Dendritic cell treated with granulocyte-macrophage colony-stimulating factor and Interleukin-4, amounts not matched to agents 40 ng/mL and 50 ng/mL, for 4 days (primary cell): ENCODE data around the gene RHAG.
"Not testable (repeated sequence)": the region's sequence is repeated elsewhere in the genome, so short reads cannot be mapped to it uniquely, and the experiment has no call there.

Source experiments
- H3K27ac Mint-ChIP-seq: one replicate; pipeline ENCODE4 v1.8.0; 2022; ENCODE audit warnings: mild to moderate bottlenecking, mixed read lengths
- H3K27me3 Mint-ChIP-seq: one replicate; pipeline ENCODE4 v1.8.0; 2022; ENCODE audit warnings: mild to moderate bottlenecking, mixed read lengths
- H3K36me3 Mint-ChIP-seq: one replicate; pipeline ENCODE4 v1.8.0; 2022; ENCODE audit warnings: low read depth, mixed read lengths
- H3K4me1 Mint-ChIP-seq: one replicate; pipeline ENCODE4 v1.8.0; 2022; ENCODE audit warnings: low read depth, mixed read lengths
- H3K4me3 Mint-ChIP-seq: one replicate; pipeline ENCODE4 v1.8.0; 2022; ENCODE audit warnings: mild to moderate bottlenecking, moderate library complexity, mixed read lengths
- H3K9me3 Mint-ChIP-seq: one replicate; pipeline ENCODE4 v1.8.0; 2022; ENCODE audit warnings: mixed read lengths
- intact Hi-C: fragments of 100-400 bp; cut with micrococcal nuclease; formaldehyde crosslinking; loops from one replicate; pipeline ENCODE4 v1.15.0; 2022

The RHAG gene

GRCh38 chr6:49648036-49648435, 11.4 kb upstream of the RHAG start:
- Mint-ChIP-seq H3K27me3 (no peaks in the 10 kb centered on the region), H3K4me1 (no peaks in the 10 kb centered on the region), H3K4me3 (no peak overlapping the region), H3K36me3 (no peaks in the 10 kb centered on the region), H3K27ac (no peak overlapping the region), H3K9me3 (no peaks in the 10 kb centered on the region)
- intact Hi-C loops: no loop called here

GRCh38 chr6:49647476-49647875, 10.8 kb upstream of the RHAG start:
- Mint-ChIP-seq H3K4me3 (no peak overlapping the region), H3K4me1 (no peaks in the 10 kb centered on the region), H3K27ac (no peak overlapping the region)

DNA sequence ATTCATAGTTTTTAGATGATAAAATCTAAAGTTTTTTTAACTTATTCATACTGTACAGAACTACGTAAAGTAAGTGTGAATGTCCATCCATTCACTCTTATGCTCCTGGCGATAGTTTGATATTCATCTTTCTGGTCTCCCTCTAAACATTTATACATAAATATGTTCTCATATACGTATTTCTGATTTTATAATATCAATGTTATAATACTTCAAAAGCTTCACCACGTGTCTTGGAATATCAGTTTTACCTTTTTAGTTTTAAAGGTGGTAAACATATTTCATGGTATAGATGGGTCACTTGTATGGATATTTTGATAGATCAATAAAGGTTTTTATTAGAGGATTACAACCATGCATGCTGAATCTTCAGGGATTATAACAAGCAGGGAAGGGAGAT, 10.3 kb upstream of the RHAG start:
- intact Hi-C loops: no loop called here
- Mint-ChIP-seq H3K4me1 (no peaks in the 10 kb centered on the region), H3K36me3 (no peaks in the 10 kb centered on the region), H3K27ac (no peak overlapping the region), H3K4me3 (no peak overlapping the region), H3K27me3 (no peaks in the 10 kb centered on the region), H3K9me3 (no peaks in the 10 kb centered on the region)

More at GRCh38 chr6:49647476-49647875, 10.8 kb upstream of the RHAG start:
- H3K36me3 Mint-ChIP-seq: no peaks in the 10 kb centered on the region
- H3K9me3 Mint-ChIP-seq: no peaks in the 10 kb centered on the region
- intact Hi-C loops: no loop called here
- no peaks in the 10 kb centered on the region for H3K27me3 Mint-ChIP-seq

- H3K27me3 Mint-ChIP-seq: no peaks in the 10 kb centered on the region
- H3K36me3 Mint-ChIP-seq: no peaks in the 10 kb centered on the region
- intact Hi-C loops: no loop called here
- no peaks in the 10 kb centered on the region for H3K4me1 Mint-ChIP-seq
- H3K27ac Mint-ChIP-seq: no peak overlapping the region
- H3K9me3 Mint-ChIP-seq: no peaks in the 10 kb centered on the region
- no peak overlapping the region for H3K4me3 Mint-ChIP-seq
Measured at GRCh38 chr6:49646130-49646824, 9.6 kb upstream of the RHAG start.

- no peaks in the 10 kb centered on the region for H3K4me1 Mint-ChIP-seq
- no peaks in the 10 kb centered on the region for H3K36me3 Mint-ChIP-seq
- no peaks in the 10 kb centered on the region for H3K9me3 Mint-ChIP-seq
- intact Hi-C loops: no loop called here
- no peak overlapping the region for H3K4me3 Mint-ChIP-seq
- no peaks in the 10 kb centered on the region for H3K27me3 Mint-ChIP-seq
- no peak overlapping the region for H3K27ac Mint-ChIP-seq
Measured at GRCh38 chr6:49645139-49645538, 8.5 kb upstream of the RHAG start.

DNA sequence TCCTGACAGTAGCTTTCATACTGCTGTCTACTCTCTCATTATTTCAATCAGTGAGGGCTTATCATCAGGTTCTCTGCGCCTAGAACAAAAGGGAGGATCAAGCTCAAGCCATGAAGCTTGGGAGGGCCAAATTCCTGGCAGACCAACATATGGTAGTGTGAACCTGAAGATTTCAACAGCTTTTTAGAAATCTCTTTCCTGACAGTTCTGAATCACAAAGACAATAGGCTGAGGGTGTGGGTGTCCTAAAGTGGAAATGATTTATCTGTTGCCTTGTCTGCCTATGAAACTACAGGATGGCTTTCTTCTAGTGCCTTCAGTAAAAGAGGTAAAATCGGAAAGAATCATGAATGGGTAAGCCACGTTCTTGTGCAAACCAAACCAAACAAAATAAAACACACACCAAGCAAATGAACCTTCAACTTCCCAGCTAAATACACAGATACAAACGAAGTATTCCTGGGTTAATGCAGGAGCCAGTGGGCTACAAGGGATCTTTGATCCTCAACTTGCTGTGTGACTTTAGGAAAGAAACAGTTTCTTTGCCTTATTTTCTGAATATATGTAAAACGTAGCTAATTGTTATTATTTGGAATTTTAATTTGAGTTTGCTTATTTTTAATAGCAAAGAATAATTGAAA, 2.7 kb upstream of the RHAG start:
- Mint-ChIP-seq H3K27me3 (no peaks in the 10 kb centered on the region), H3K36me3 (no peaks in the 10 kb centered on the region), H3K9me3 (no peaks in the 10 kb centered on the region), H3K4me3 (no peak overlapping the region), H3K4me1 (no peaks in the 10 kb centered on the region), H3K27ac (no peak overlapping the region)
- intact Hi-C loops: no loop called here

DNA sequence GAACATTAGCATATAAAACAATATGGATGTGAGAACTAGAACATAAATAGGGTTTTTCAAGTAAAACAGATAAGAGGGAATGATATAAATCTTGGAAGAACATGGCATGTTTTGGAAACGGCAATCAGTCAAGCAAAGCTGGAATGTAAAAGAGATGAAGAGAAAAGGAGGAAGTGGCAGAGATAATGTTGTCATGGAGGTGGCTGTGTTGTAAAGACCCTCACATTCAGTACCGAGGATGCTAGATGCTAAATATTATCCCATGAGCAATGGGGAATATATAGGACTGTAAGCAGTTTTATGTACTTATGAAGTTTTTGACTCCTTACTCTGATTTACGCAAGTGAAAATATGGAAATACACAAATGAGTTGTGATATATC, 702 bp upstream of the RHAG start:
- H3K4me1 Mint-ChIP-seq: no peaks in the 10 kb centered on the region

DNA sequence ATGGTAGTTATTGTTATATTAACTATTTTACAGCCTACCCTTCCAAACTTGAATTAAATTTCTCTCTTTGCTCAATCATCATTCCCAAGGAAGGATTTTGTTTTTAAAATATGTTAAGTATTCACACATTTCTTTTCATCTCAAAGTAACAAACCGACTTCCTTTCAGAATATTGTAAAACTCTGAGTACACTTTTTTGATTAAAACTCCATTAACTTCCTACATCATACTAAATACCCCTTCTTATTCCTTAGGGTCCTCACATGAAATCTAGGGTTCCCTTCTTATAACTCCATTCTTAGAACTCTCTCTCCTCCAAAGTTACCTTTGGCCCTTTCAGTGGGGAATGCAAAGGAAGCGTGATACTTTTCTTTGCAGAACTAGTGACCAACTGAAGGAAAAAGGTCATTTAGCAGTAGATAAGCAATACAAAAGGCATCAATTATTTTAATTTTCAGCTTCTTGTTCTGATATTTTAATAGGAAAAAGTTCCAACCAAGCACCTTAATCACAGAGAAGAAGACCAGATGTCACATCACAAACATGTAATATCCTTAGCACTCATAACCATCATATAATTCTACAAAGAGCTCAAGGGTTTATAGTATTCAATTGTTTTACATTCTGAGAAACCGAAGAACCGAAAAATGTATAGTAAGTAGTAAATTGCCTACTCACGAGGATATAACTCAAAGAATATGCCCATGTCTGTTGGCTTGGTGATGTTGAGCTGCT, 494 bp downstream of the RHAG start:
- no peaks in the 10 kb centered on the region for H3K9me3 Mint-ChIP-seq
- H3K36me3 Mint-ChIP-seq: no peaks in the 10 kb centered on the region
- no peak overlapping the region for H3K4me3 Mint-ChIP-seq
- H3K27me3 Mint-ChIP-seq: no peaks in the 10 kb centered on the region
- H3K4me1 Mint-ChIP-seq: no peaks in the 10 kb centered on the region
- intact Hi-C loops: no loop called here
- H3K27ac Mint-ChIP-seq: no peak overlapping the region

More for the DNA sequence above, 702 bp upstream of the RHAG start:
- Mint-ChIP-seq H3K27me3 (no peaks in the 10 kb centered on the region), H3K9me3 (no peaks in the 10 kb centered on the region), H3K36me3 (no peaks in the 10 kb centered on the region), H3K4me3 (no peak overlapping the region), H3K27ac (no peak overlapping the region)
- intact Hi-C loops: no loop called here

GRCh38 chr6:49635480-49635879, 1.2 kb downstream of the RHAG start:
- Mint-ChIP-seq H3K9me3 (no peaks in the 10 kb centered on the region), H3K27me3 (no peaks in the 10 kb centered on the region), H3K36me3 (no peaks in the 10 kb centered on the region), H3K27ac (no peak overlapping the region), H3K4me1 (no peaks in the 10 kb centered on the region), H3K4me3 (no peak overlapping the region)
- intact Hi-C loops: no loop called here

GRCh38 chr6:49634836-49635218, 1.8 kb downstream of the RHAG start:
- Mint-ChIP-seq H3K4me1 (no peaks in the 10 kb centered on the region), H3K27ac (no peak overlapping the region)

GRCh38 chr6:49634092-49634835, 2.4 kb downstream of the RHAG start:
- Mint-ChIP-seq H3K4me1 (no peaks in the 10 kb centered on the region), H3K4me3 (no peak overlapping the region), H3K27me3 (no peaks in the 10 kb centered on the region), H3K36me3 (no peaks in the 10 kb centered on the region), H3K27ac (no peak overlapping the region), H3K9me3 (no peaks in the 10 kb centered on the region)
- intact Hi-C loops: no loop called here

More at GRCh38 chr6:49634836-49635218, 1.8 kb downstream of the RHAG start:
- intact Hi-C loops: no loop called here
- H3K9me3 Mint-ChIP-seq: no peaks in the 10 kb centered on the region
- H3K27me3 Mint-ChIP-seq: no peaks in the 10 kb centered on the region
- H3K36me3 Mint-ChIP-seq: no peaks in the 10 kb centered on the region
- H3K4me3 Mint-ChIP-seq: no peak overlapping the region

DNA sequence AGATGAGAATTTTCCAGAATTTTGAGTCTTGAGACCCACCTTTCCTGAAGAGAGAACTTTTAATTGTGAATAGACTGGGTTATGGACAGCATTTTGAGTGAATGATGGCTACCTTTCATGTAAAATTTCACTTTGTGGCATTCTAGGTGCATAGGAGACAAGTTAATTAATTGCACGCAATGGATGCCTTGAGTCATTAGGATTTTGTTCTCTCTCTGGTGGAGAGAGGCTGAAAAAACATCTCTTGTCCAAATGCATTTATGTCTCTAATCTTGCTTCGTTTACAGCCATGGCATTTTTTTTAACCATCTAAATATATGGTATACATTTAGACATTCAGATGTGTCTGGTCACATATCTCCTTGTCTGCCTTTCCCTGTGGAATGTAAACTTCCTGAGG, 3.1 kb downstream of the RHAG start:
- H3K27ac Mint-ChIP-seq: no peak overlapping the region
- intact Hi-C loops: no loop called here
- no peak overlapping the region for H3K4me3 Mint-ChIP-seq

DNA sequence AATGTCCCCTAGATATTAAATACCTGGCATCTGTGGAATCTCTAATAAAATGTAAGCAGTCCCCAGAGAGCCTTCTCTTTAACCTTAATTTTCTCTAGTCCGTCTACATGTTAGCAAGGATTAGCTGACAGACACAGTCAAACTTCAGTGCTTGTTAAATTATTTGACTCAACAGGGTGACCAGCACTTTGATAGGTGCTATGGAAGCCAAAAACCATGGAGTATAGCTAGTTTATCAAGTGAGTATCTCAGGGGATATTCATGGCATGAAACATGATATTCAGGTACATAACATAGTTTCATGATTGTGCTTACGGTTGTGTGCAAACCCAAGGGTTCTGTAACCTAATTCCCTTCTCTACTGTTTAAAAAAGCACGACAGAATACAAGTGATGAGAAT, 3.9 kb downstream of the RHAG start:
- Mint-ChIP-seq H3K9me3 (peaks cover 8% of the 10 kb centered on the region), H3K36me3 (no peaks in the 10 kb centered on the region), H3K27ac (no peak overlapping the region), H3K4me3 (no peak overlapping the region), H3K27me3 (no peaks in the 10 kb centered on the region), H3K4me1 (no peaks in the 10 kb centered on the region)
- intact Hi-C loops: no loop called here

More for the DNA sequence above, 3.1 kb downstream of the RHAG start:
- H3K27me3 Mint-ChIP-seq: no peaks in the 10 kb centered on the region
- no peaks in the 10 kb centered on the region for H3K4me1 Mint-ChIP-seq
- no peaks in the 10 kb centered on the region for H3K36me3 Mint-ChIP-seq
- peaks cover 3% of the 10 kb centered on the region for H3K9me3 Mint-ChIP-seq

GRCh38 chr6:49629485-49630088, 7.1 kb downstream of the RHAG start:
- H3K27ac Mint-ChIP-seq, H3K4me3 Mint-ChIP-seq, H3K4me1 Mint-ChIP-seq, H3K27me3 Mint-ChIP-seq, intact Hi-C loops, H3K36me3 Mint-ChIP-seq, H3K9me3 Mint-ChIP-seq: not testable (repeated sequence)
